ENCODE results near the gene BEND3.
"Not testable (repeated sequence)": the region's sequence is repeated elsewhere in the genome, so short reads cannot be mapped to it uniquely, and the experiment has no call there.

Gene BEND3

GRCh38 chr6:107026965-107027364 is 88.3 kb downstream of the BEND3 start:
- no peak for DNase-seq

- DNase-seq: no peak
These were observed 93.7 kb downstream of the BEND3 start for GRCh38 chr6:107021446-107022185.

- no peak for DNase-seq
These were observed 95.1 kb downstream of the BEND3 start for GRCh38 chr6:107020239-107020638.

GRCh38 chr6:107019628-107020027 is 95.7 kb downstream of the BEND3 start:
- DNase-seq: not testable (repeated sequence)

- DNase-seq: no peak
These were observed 96.3 kb downstream of the BEND3 start for GRCh38 chr6:107019047-107019446.

All from NCI-H524 treated with DMSO at 0.1 percent for 48 hours (cell line).